Adrenal gland (tissue), 5 donors: Measurements from ENCODE around the gene FNBP1.

ENCODE experiments used
- POLR2A ChIP-seq, 2 donors: fragments of 450-650 bp; IDR thresholded peaks; one replicate each; pipeline ENCODE4 v1.6.1; 2017; ENCODE audit warnings: antibody characterized with exemption in 2 of 2, mild to moderate bottlenecking in 2 of 2, moderate library complexity in 1 of 2
- TF ChIP-seq, protein P1 (sequence below), 6 experiments: fragments of 450-650 bp in 4 of 6; fragments of 200-600 bp in 2 of 6; sonication (generic) in 1 of 6; IDR thresholded peaks; 1 replicate in 5 of 6; 2 replicates in 1 of 6; pipeline versions ENCODE4 v1.5.1 to v1.8.0; 2016 to 2021; ENCODE audit warnings: antibody characterized with exemption in 6 of 6, mild to moderate bottlenecking in 2 of 6, moderate library complexity in 1 of 6
- donor health status: DM: no; HTN: no; CAD: no.

DNA sequence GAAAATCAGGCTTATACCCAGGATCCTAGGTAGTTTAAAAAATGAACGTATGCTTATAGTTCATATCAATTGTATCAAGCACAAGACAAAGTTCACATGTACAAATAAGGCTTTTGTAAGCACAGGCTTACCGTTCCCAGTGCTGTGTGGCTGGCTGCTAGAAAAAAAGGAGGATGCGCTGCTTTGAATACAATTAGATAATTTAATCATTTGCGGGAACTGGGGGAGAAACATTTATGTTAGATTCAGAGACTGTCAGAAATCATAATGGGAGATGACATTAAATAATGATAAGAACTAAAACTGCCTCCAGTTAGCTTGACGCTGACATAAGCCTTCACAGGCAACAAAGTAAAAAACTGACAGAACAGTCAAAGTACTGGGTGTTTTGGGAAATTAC, 93.2 kb downstream of the FNBP1 start:
- TF ChIP-seq, protein P1, sequence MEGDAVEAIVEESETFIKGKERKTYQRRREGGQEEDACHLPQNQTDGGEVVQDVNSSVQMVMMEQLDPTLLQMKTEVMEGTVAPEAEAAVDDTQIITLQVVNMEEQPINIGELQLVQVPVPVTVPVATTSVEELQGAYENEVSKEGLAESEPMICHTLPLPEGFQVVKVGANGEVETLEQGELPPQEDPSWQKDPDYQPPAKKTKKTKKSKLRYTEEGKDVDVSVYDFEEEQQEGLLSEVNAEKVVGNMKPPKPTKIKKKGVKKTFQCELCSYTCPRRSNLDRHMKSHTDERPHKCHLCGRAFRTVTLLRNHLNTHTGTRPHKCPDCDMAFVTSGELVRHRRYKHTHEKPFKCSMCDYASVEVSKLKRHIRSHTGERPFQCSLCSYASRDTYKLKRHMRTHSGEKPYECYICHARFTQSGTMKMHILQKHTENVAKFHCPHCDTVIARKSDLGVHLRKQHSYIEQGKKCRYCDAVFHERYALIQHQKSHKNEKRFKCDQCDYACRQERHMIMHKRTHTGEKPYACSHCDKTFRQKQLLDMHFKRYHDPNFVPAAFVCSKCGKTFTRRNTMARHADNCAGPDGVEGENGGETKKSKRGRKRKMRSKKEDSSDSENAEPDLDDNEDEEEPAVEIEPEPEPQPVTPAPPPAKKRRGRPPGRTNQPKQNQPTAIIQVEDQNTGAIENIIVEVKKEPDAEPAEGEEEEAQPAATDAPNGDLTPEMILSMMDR (IDR thresholded peaks at IDR 0.05) = no peak
- no peak for TF ChIP-seq POLR2A (IDR thresholded peaks at IDR 0.05)
